GM12875 (cell line): ENCODE data around the gene TRPM4.
"Not testable (repeated sequence)": the region's sequence is repeated elsewhere in the genome, so short reads cannot be mapped to it uniquely, and the experiment has no call there.

Experiments
- H3K4me3 ChIP-seq: one replicate; pipeline ENCODE4 v1.5.1; 2011; ENCODE audit warnings: low read depth, low read length, control low read depth
- CTCF ChIP-seq: IDR thresholded peaks from 2 replicates; pipeline ENCODE4 v1.5.1; 2011; ENCODE audit warnings: low read depth, mild to moderate bottlenecking, control low read depth, inconsistent platforms, low read length, moderate library complexity, borderline replicate concordance; ENCODE audit not compliant: insufficient read depth

Gene TRPM4

GRCh38 chr19:49167857-49168409 is 10.3 kb downstream of the TRPM4 start:
- H3K4me3 ChIP-seq = no peak overlapping the region
- no peak for TF ChIP-seq CTCF

- H3K4me3 ChIP-seq = no peak overlapping the region
- no peak for TF ChIP-seq CTCF
These were observed 10.8 kb downstream of the TRPM4 start for GRCh38 chr19:49168421-49168820.

DNA sequence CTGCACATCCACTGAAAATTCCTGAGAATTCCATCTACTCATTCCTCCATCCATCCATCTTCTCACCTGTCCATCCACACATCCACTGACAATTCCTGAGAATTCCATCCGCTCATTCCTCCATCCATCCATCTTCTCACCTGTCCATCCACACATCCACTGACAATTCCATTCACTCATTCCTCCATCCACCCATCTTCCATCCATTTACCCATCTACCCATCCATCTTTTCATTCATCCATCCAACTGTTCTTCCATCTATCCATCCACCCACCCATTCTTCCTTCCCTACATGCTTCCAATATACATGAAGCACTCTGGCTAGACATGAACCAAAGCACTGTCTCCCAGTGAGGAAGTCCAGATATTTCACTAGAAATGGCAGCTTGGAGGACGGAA is 15.6 kb downstream of the TRPM4 start:
- H3K4me3 ChIP-seq = no peak overlapping the region
- TF ChIP-seq CTCF = no peak

DNA sequence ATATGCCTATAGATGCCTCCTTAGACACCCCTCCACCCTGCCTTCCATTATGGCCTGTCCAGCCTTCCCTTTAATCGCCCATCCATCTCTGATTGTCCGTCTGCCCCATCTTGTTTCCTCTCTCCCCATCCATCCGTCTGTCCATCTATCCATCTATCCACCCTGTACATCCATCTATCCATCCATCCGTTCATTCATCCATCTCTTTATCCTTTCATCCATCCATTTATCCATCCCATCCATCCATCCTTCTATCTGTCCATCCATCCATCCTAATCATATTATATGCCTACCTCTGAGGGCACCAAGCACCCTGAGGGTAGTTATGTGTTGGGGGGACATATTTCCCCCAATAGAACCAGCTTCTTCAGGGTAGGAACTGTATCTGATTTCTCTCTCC is 23.1 kb downstream of the TRPM4 start:
- no peak for TF ChIP-seq CTCF
- no peak overlapping the region for H3K4me3 ChIP-seq

DNA sequence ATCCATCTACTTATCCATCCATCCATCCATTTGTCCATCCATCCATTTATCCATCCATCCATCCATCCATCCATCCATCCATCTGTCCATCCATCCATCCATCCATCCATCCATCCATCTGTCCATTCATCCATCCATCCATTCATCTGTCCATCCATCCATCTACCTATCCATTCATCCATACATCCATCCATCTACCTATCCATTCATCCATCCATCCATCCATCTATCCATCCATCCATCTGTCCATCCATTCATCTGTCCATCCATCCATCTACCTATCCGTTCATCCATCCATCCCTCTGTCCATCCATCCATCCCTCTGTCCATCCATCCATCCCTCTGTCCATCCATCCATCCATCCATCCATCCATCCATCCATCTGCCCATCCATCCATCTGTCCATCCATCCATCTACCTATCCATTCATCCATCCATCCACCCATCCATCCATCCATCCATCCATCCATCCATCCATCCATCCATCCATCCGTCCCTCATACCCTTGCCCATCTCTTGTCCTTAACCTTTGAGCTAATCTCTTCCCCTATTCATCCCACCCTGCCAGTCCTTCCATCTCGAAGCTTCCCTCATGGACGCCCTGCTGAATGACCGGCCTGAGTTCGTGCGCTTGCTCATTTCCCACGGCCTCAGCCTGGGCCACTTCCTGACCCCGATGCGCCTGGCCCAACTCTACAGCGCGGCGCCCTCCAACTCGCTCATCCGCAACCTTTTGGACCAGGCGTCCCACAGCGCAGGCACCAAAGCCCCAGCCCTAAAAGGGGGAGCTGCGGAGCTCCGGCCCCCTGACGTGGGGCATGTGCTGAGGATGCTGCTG is 24.6 kb downstream of the TRPM4 start:
- H3K4me3 ChIP-seq = not testable (repeated sequence)

DNA sequence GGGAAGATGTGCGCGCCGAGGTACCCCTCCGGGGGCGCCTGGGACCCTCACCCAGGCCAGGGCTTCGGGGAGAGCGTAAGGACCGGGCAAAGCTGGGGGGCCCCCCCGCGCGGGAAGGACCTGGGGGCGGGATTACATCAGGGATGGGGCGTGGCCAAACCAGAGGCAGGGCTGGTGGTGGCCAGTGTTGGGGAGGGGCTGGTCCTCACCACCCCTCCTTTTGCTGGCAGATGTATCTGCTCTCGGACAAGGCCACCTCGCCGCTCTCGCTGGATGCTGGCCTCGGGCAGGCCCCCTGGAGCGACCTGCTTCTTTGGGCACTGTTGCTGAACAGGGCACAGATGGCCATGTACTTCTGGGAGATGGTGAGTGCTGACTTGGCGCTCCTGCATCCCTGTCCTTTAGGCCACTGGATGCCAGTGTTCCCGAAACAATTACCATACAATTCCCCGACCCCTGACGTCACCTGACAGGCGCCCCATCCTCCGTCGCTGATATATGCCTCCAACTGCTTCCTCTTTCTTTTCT is 25.3 kb downstream of the TRPM4 start:
- no peak for TF ChIP-seq CTCF
- H3K4me3 ChIP-seq = no peak overlapping the region

- no peak for TF ChIP-seq CTCF
- no peak overlapping the region for H3K4me3 ChIP-seq
These were observed 28.5 kb downstream of the TRPM4 start for GRCh38 chr19:49186108-49186507.
